ENCODE results near the gene ETV1. TPM values are rescaled to one million over a fixed set of nuclear protein-coding genes. Genes with fewer than 3 reads are reported as not detected.

The ETV1 gene
- total and polyA plus RNA-seq, 9 of the 15 experiments (the other 6 are each of a cell fraction or from before 2014, with no cell fraction given), result 7.2 to 27.4 (median 14.0) TPM

GRCh38 chr7:13879994-13880686, 109.3 kb downstream of the ETV1 start:
- in situ Hi-C loops (cut with MboI) (no loop called here), intact Hi-C loops (cut with micrococcal nuclease) (no loop called here)
- H3K79me2 ChIP-seq (ENCODE audit: control insufficient read depth, insufficient read depth, low read length), result no peaks in the 10 kb centered on the region
- ATAC-seq (no peak), DNase-seq (ENCODE audit: extremely low read depth in 1 of 4, low spot score in 3 of 4) (no peak), FAIRE-seq (no peak)
- H2AFZ ChIP-seq (ENCODE audit: low read depth, low read length), result no peak overlapping the region
- no peak overlapping the region for H3K4me2 ChIP-seq (ENCODE audit: insufficient read depth, low read length)
- no peaks in the 10 kb centered on the region for H3K9me1 ChIP-seq (ENCODE audit: control insufficient read depth, insufficient read depth, low read length)
- WGBS (ENCODE audit: insufficient coverage, low coverage, missing lambda C conversion rate), result 7% methylated on average over 2 of the region's 2 CpGs
- TF ChIP-seq ZNF644 (tag; IDR thresholded peaks at IDR 0.05; ENCODE audit: low read depth) (no peak), HNRNPK (IDR thresholded peaks at IDR 0.05; ENCODE audit: low read depth, low read length, poor library complexity, severe bottlenecking) (no peak), SNRNP70 (optimal IDR thresholded peaks at IDR 0.05; ENCODE audit: low read depth, low read length) (no peak), MED1 (CRISPR knock-in tag; IDR thresholded peaks at IDR 0.05; ENCODE audit: borderline replicate concordance) (no peak), XRCC3 (IDR thresholded peaks at IDR 0.05) (no peak), ZNF134 (CRISPR knock-in tag; conservative IDR thresholded peaks at IDR 0.05) (no peak), E4F1 (CRISPR knock-in tag; IDR thresholded peaks at IDR 0.05; ENCODE audit: borderline replicate concordance) (no peak), ZNF354B (CRISPR knock-in tag; IDR thresholded peaks at IDR 0.05) (no peak), EGR1 (conservative IDR thresholded peaks at IDR 0.05) (no peak), SOX6 (IDR thresholded peaks at IDR 0.05) (no peak), JUNB (CRISPR knock-in tag; conservative IDR thresholded peaks at IDR 0.05) (no peak), ETV6 (IDR thresholded peaks at IDR 0.05; ENCODE audit: borderline replicate concordance in 1 of 2, low read depth in 2 of 2, low read length in 1 of 2) (no peak), ETV6 (CRISPR knock-in tag; IDR thresholded peaks at IDR 0.05; ENCODE audit: borderline replicate concordance) (no peak), ZNF143 (CRISPR knock-in tag; IDR thresholded peaks at IDR 0.05) (no peak), POLR2G (IDR thresholded peaks at IDR 0.05; ENCODE audit: low read depth, low read length) (no peak), SNIP1 (IDR thresholded peaks at IDR 0.05; ENCODE audit: low read depth) (no peak), SRSF7 (optimal IDR thresholded peaks at IDR 0.05; ENCODE audit: low read depth, low read length) (no peak)
- TF ChIP-seq, protein P1, sequence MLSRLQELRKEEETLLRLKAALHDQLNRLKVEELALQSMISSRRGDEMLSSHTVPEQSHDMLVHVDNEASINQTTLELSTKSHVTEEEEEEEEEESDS (CRISPR knock-in tag; IDR thresholded peaks at IDR 0.05), result no peak
- TF ChIP-seq, protein P2, sequence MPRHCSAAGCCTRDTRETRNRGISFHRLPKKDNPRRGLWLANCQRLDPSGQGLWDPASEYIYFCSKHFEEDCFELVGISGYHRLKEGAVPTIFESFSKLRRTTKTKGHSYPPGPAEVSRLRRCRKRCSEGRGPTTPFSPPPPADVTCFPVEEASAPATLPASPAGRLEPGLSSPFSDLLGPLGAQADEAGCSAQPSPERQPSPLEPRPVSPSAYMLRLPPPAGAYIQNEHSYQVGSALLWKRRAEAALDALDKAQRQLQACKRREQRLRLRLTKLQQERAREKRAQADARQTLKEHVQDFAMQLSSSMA (CRISPR knock-in tag; IDR thresholded peaks at IDR 0.05), result no peak
- TF ChIP-seq, protein P3, sequence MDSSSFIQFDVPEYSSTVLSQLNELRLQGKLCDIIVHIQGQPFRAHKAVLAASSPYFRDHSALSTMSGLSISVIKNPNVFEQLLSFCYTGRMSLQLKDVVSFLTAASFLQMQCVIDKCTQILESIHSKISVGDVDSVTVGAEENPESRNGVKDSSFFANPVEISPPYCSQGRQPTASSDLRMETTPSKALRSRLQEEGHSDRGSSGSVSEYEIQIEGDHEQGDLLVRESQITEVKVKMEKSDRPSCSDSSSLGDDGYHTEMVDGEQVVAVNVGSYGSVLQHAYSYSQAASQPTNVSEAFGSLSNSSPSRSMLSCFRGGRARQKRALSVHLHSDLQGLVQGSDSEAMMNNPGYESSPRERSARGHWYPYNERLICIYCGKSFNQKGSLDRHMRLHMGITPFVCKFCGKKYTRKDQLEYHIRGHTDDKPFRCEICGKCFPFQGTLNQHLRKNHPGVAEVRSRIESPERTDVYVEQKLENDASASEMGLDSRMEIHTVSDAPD (CRISPR knock-in tag; IDR thresholded peaks at IDR 0.05), result no peak
- H3K4me3 ChIP-seq, result no peak overlapping the region
- no peaks in the 10 kb centered on the region for H3K36me3 ChIP-seq (ENCODE audit: control insufficient read depth, insufficient read depth, low read length)
- H3K9me3 ChIP-seq (replicated peaks; ENCODE audit: control insufficient read depth, insufficient read depth, low read depth, low read length), result no peaks in the 10 kb centered on the region
- no peak overlapping the region for H3K9ac ChIP-seq (ENCODE audit: insufficient read depth in 1 of 2, low read depth in 2 of 2, low read length in 2 of 2)
- H4K20me1 ChIP-seq (replicated peaks; ENCODE audit: control insufficient read depth, insufficient read depth, low read length), result no peaks in the 10 kb centered on the region
- CTCF ChIA-PET (ENCODE audit: low intra/inter-chr PET ratio), result no interaction called here
- no peaks in the 10 kb centered on the region; a peak in 1 of 5 replicates for H3K4me1 ChIP-seq (replicated peaks in 1 of 2; ENCODE audit: control insufficient read depth in 2 of 2, insufficient read depth in 2 of 2, low read length in 2 of 2)
- H3K27ac ChIP-seq (ENCODE audit: extremely low read depth, low read depth, low read length), result no peak overlapping the region
- POLR2A ChIA-PET, result no interaction called here
- no TSS peak for BruUV-seq (replicated peaks)
- H3K27me3 ChIP-seq (ENCODE audit: control insufficient read depth in 2 of 2, insufficient read depth in 2 of 2, low read length in 2 of 2), result no peaks in the 10 kb centered on the region
